Measurements from ENCODE around the gene YIPF4.
"Not testable (repeated sequence)": the region's sequence is repeated elsewhere in the genome, so short reads cannot be mapped to it uniquely, and the experiment has no call there.

YIPF4 gene

GRCh38 chr2:32358111-32358482, 80.4 kb downstream of the YIPF4 start:
- H3K9me3 ChIP-seq, result no peaks in the 10 kb centered on the region
- H3K36me3 ChIP-seq, result peaks cover 19% of the 10 kb centered on the region
- DNase-seq, result no peak
- H3K4me3 ChIP-seq (ENCODE audit: low read depth, low read length), result peak overlapping the region; percentile 99
- TF ChIP-seq, protein P1, sequence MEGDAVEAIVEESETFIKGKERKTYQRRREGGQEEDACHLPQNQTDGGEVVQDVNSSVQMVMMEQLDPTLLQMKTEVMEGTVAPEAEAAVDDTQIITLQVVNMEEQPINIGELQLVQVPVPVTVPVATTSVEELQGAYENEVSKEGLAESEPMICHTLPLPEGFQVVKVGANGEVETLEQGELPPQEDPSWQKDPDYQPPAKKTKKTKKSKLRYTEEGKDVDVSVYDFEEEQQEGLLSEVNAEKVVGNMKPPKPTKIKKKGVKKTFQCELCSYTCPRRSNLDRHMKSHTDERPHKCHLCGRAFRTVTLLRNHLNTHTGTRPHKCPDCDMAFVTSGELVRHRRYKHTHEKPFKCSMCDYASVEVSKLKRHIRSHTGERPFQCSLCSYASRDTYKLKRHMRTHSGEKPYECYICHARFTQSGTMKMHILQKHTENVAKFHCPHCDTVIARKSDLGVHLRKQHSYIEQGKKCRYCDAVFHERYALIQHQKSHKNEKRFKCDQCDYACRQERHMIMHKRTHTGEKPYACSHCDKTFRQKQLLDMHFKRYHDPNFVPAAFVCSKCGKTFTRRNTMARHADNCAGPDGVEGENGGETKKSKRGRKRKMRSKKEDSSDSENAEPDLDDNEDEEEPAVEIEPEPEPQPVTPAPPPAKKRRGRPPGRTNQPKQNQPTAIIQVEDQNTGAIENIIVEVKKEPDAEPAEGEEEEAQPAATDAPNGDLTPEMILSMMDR (IDR thresholded peaks at IDR 0.05; ENCODE audit: low read depth, low read length), result no peak
- no peaks in the 10 kb centered on the region for H3K27me3 ChIP-seq
- 0 out of 2 replicates have a peak, but pooled peaks cover 3% of the 10 kb centered on the region for H3K4me1 ChIP-seq

- no peak overlapping the region for H3K4me3 ChIP-seq (ENCODE audit: low read depth, low read length)
- peaks cover 19% of the 10 kb centered on the region for H3K36me3 ChIP-seq
- 0 out of 2 replicates have a peak, but pooled peaks cover 3% of the 10 kb centered on the region for H3K4me1 ChIP-seq
- no peaks in the 10 kb centered on the region for H3K9me3 ChIP-seq
- TF ChIP-seq, protein P1 (IDR thresholded peaks at IDR 0.05; ENCODE audit: low read depth, low read length), result no peak
- DNase-seq, result no peak
- no peaks in the 10 kb centered on the region for H3K27me3 ChIP-seq
Observed at GRCh38 chr2:32360416-32360815, 82.7 kb downstream of the YIPF4 start.

DNA sequence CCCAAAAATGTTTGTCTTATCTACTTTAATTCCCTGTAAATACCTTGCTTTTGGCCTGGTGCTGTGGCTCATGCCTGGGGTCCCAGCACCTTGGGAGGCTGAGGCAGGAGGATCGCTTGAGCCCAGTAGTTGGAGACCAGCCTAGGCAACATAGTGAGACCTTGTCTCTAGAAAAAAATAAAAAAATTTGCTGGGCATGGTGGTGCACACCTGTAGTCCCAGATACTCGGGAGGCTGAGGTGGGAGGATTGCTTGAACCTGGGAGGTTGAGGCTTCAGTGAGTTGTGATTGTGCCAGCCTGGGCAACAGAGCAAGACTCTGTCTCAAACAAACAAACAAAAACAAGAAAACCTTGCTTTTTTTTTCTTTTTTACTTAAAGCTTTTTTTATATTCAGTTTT, 85.3 kb downstream of the YIPF4 start:
- H3K9me3 ChIP-seq; H3K27me3 ChIP-seq; DNase-seq; H3K4me1 ChIP-seq; H3K4me3 ChIP-seq (ENCODE audit: low read depth, low read length): not testable (repeated sequence)
- H3K36me3 ChIP-seq, result peaks cover 16% of the 10 kb centered on the region

DNA sequence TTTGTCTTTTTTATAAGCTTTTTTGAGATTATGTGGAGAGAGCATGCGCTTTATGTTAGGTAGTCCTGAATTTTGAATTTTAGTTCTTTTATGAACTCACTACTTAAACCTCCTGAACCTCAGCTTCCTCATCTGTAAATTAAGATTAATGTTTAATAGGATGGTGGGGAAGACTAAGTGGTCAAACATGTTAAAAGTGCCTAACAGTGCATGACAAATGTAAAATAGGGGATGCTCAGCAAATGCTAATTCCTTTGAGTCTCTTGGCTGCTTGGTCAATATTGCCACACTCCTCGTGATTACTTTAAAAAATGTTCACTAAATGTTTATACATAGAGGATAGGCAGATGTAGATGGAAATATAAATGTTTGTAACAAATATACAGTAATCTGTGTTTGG, 85.9 kb downstream of the YIPF4 start:
- Histone ChIP-seq H3K4me1 (0 out of 2 replicates have a peak, but pooled peaks cover 2% of the 10 kb centered on the region), H3K36me3 (peaks cover 16% of the 10 kb centered on the region), H3K9me3 (no peaks in the 10 kb centered on the region), H3K27me3 (no peaks in the 10 kb centered on the region), H3K4me3 (ENCODE audit: low read depth, low read length) (no peak overlapping the region)
- TF ChIP-seq, protein P1 (IDR thresholded peaks at IDR 0.05; ENCODE audit: low read depth, low read length), result no peak
- DNase-seq, result no peak

DNA sequence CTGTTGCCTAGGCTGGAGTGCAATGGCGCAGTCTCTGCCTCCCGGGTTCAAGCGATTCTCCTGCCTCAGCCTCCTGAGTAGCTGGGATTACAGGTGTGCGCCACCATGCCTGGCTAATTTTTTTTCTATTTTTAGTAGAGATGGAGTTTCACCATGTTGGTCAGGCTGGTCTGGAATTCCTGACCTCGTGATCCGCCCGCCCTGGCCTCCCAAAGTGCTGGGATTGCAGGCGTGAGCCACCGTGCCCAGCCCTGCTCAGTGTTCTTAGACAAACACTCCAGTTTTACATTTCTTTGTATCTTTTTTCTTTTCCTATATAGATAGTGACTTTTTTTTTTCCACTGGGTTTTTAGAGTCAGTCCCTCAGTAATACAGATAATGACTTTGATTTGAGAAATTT, 86.6 kb downstream of the YIPF4 start:
- H3K9me3 ChIP-seq; H3K27me3 ChIP-seq; DNase-seq; H3K4me1 ChIP-seq; H3K4me3 ChIP-seq (ENCODE audit: low read depth, low read length): not testable (repeated sequence)
- peaks cover 11% of the 10 kb centered on the region for H3K36me3 ChIP-seq

DNA sequence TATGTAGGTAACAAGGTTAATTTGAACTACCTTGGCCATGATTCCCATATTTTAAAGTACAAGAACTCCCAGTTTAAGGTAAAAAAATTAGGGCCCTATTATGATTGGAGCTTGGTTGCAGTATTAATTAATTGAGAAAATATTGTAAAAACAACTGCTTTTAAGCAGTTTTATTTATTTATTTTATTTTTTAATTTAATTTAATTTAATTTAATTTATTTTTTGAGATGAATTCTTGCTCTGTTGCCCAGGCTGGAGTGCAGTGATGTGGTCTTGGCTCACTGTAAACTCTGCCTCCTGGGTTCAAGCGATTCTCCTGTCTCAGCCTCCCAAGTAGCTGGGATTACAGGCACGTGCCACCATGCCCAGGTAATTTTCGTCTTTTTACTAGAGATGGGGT, 88.0 kb downstream of the YIPF4 start:
- H3K36me3 ChIP-seq; DNase-seq; H3K27me3 ChIP-seq; H3K4me1 ChIP-seq; H3K4me3 ChIP-seq (ENCODE audit: low read depth, low read length); H3K9me3 ChIP-seq: not testable (repeated sequence)

All from BE2C (cell line).